Measurements from ENCODE around the gene ATP2B2. TPM values are rescaled to one million over a fixed set of nuclear protein-coding genes. Genes with fewer than 3 reads are reported as not detected.

ATP2B2 gene
- total and polyA plus RNA-seq, 2 of the 8 experiments (the other 6 are each of a cell fraction or from before 2014, with no cell fraction given), result 0.14 to 1.2 TPM

DNA sequence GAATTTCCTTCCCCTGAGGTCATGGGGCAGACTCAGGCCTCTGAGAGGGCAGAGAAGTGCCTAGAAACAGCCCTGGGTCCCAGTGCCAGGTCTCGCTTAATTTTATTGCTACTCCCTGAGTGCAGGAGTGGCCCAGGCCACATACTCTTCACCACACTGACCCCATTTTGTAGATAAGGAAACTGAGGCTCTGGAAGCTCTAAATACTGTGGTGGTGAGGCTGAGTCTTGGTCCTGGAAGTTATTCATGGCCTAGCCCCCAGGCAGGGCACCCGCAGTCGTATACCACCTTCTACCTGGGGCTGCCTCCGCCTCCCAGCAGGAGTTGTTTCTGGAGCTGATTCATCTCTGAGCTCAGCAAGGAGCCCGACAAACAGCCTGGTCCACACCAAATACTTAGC is 9.8 kb downstream of the ATP2B2 start:
- no peaks in the 10 kb centered on the region for H3K27me3 ChIP-seq (replicated peaks in 1 of 4; ENCODE audit: control insufficient read depth in 3 of 4, extremely low read depth in 1 of 4, insufficient read depth in 3 of 4, low read length in 3 of 4)
- no peaks in the 10 kb centered on the region for H3K79me1 ChIP-seq (ENCODE audit: low read depth, low read length)
- no peak overlapping the region for H3K4me2 ChIP-seq (ENCODE audit: insufficient read depth in 1 of 2, low read depth in 2 of 2, low read length in 2 of 2)
- no peak overlapping the region for H2BK5ac ChIP-seq (ENCODE audit: low read depth, low read length)
- H3K14ac ChIP-seq (ENCODE audit: insufficient read length), result no peak overlapping the region
- WGBS, 2 experiments (ENCODE audit: extremely low coverage in 1 of 2, insufficient coverage in 1 of 2, insufficient read length in 1 of 2, insufficient replicate concordance in 2 of 2, low coverage in 1 of 2, low lambda C conversion rate in 2 of 2, missing lambda C conversion rate in 1 of 2), result 73% methylated on average over 5 of the region's 5 CpGs; no CpG with 5 or more reads in 1 of the 2 experiments
- no peak overlapping the region for H2BK15ac ChIP-seq (ENCODE audit: low read length)
- FAIRE-seq (no peak), DNase-seq (ENCODE audit: low read depth in 1 of 2, low spot score in 2 of 2) (no peak)
- CTCF ChIA-PET (ENCODE audit: partially characterized antibody), result interaction anchor here (0.7 to 1.9 kb wide), 9 partner anchors 9 to 1246 kb away, joined by 3 to 4 read pairs (median 3); partner anchors contain the start of gene SRGAP3
- H3K4me1 ChIP-seq (replicated peaks in 1 of 4; ENCODE audit: control insufficient read depth in 3 of 4, insufficient read depth in 4 of 4, low read length in 3 of 4), result peaks cover 0 to 6% (median 0%) of the 10 kb centered on the region in 4 experiments; a peak in 1 of 7 replicates
- no peaks in the 10 kb centered on the region for H4K20me1 ChIP-seq (replicated peaks in 1 of 2; ENCODE audit: control insufficient read depth in 1 of 2, insufficient read depth in 2 of 2, low read length in 2 of 2)
- no peak overlapping the region for H4K91ac ChIP-seq (replicated peaks; ENCODE audit: insufficient read length, low read length)
- no peak overlapping the region for H4K8ac ChIP-seq (ENCODE audit: extremely low read depth, insufficient read depth, low read length)
- H3K56ac ChIP-seq (replicated peaks; ENCODE audit: insufficient read length, low read depth, low read length), result no peak overlapping the region
- H2BK12ac ChIP-seq (ENCODE audit: low read depth, low read length), result no peak overlapping the region
- H3K79me2 ChIP-seq (ENCODE audit: control insufficient read depth in 1 of 2, insufficient read depth in 2 of 2, low read length in 2 of 2), result no peaks in the 10 kb centered on the region
- H3K9me3 ChIP-seq (ENCODE audit: insufficient read depth in 2 of 2, low read depth in 1 of 2, low read length in 1 of 2), result no peaks in the 10 kb centered on the region
- H2AFZ ChIP-seq (ENCODE audit: low read length), result no peak overlapping the region
- no peak for TF ChIP-seq NANOG (IDR thresholded peaks at IDR 0.05; ENCODE audit: insufficient read depth, low read depth, low read length, poor library complexity, severe bottlenecking)
- no peak for TF ChIP-seq TEAD4 (IDR thresholded peaks at IDR 0.05; ENCODE audit: low read depth, low read length)
- TF ChIP-seq YY1 (IDR thresholded peaks at IDR 0.05; ENCODE audit: low read depth, low read length), result no peak
- TF ChIP-seq, protein P1, sequence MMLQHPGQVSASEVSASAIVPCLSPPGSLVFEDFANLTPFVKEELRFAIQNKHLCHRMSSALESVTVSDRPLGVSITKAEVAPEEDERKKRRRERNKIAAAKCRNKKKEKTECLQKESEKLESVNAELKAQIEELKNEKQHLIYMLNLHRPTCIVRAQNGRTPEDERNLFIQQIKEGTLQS (IDR thresholded peaks at IDR 0.05; ENCODE audit: insufficient read depth, low read depth, low read length), result no peak
- no peak for TF ChIP-seq RAD21 (IDR thresholded peaks at IDR 0.05 in 1 of 2, conservative IDR thresholded peaks at IDR 0.05 in 1 of 2; ENCODE audit: low read depth in 2 of 2, low read length in 2 of 2)
- no peak for TF ChIP-seq POU5F1 (IDR thresholded peaks at IDR 0.05; ENCODE audit: low read depth, low read length)
- no peak for TF ChIP-seq BCL11A (IDR thresholded peaks at IDR 0.05; ENCODE audit: low read depth in 2 of 2, low read length in 2 of 2)
- TF ChIP-seq TAF1 (IDR thresholded peaks at IDR 0.05; ENCODE audit: low read depth, low read length), result no peak
- TF ChIP-seq, protein P2, sequence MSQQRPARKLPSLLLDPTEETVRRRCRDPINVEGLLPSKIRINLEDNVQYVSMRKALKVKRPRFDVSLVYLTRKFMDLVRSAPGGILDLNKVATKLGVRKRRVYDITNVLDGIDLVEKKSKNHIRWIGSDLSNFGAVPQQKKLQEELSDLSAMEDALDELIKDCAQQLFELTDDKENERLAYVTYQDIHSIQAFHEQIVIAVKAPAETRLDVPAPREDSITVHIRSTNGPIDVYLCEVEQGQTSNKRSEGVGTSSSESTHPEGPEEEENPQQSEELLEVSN (IDR thresholded peaks at IDR 0.05), result no peak
- no peak overlapping the region for H4K5ac ChIP-seq (ENCODE audit: insufficient read length, low read depth, low read length)
- H3K9ac ChIP-seq (replicated peaks in 1 of 4; ENCODE audit: extremely low read depth in 1 of 4, low read depth in 3 of 4, low read length in 3 of 4), result no peak overlapping the region
- H3K4ac ChIP-seq (replicated peaks; ENCODE audit: insufficient read length, low read depth, low read length), result no peak overlapping the region
- POLR2A ChIA-PET (ENCODE audit: partially characterized antibody), result interaction anchor here (0.9 to 1.1 kb wide), 2 partner anchors 10 to 17 kb away, joined by 3 to 4 read pairs; partner anchors contain the start of gene ATP2B2
- H3K27ac ChIP-seq (ENCODE audit: low read depth, low read length), result no peak overlapping the region
- no peak overlapping the region for H2BK120ac ChIP-seq (replicated peaks; ENCODE audit: low read depth, low read length)
- no peaks in the 10 kb centered on the region for H3K23me2 ChIP-seq (ENCODE audit: low read depth, low read length)
- no peak overlapping the region for H3K18ac ChIP-seq (ENCODE audit: extremely low read depth, low read length)
- no peak overlapping the region for H3K4me3 ChIP-seq (ENCODE audit: extremely low read depth in 1 of 4, insufficient read depth in 2 of 4, low read depth in 3 of 4, low read length in 4 of 4)
- H3K23ac ChIP-seq (ENCODE audit: insufficient read length), result no peak overlapping the region
- H2AK5ac ChIP-seq (ENCODE audit: low read depth, low read length), result no peak overlapping the region
- H3K36me3 ChIP-seq (ENCODE audit: control insufficient read depth in 2 of 4, insufficient read depth in 4 of 4, low read length in 3 of 4), result no peaks in the 10 kb centered on the region
- H2BK20ac ChIP-seq (ENCODE audit: low read length), result no peak overlapping the region

All from H1 (cell line).